Measurements from ENCODE around the gene SERPINH1.

SERPINH1 gene

DNA sequence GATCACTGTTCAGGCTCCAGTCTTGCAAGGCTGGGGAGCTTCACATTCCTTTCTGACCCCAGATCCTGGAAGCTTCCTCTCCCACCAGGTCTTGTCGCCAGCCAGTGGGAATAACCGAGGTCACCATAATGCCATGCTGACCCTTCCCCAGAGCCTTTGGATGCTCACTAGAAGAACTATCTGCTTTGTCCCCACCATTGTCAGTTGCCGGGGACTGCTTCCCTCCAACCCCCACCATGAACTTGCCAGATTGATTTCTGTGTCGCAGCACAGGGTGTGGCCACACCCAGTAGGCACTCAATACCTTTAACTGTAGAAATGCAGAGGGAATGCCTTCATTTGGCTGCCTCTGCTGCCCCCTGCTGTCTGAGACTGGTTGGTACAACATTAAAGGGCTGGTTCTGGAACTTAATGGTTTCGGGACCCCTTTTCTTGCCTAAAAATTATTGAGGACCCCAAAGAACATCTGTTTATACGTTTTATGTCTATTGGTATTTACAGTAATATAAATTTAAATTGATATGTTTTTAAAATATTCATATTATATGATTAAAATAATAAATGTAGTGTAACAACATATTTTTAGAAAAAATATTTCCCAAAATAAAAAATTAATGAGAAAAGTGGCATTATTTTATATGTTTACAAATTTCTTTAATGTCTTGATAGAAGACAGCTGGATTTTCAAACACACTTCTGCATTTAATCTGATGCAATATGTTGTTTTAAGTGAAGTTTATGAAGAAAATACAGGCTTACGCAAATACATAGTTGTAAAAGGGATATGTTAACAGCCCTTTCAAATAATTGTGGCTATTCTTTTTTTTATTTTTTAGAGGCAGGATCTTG is 29.6 kb upstream of the SERPINH1 start:
- DNase-seq (ENCODE audit: low read depth, low spot score): peak; percentile 73

DNA sequence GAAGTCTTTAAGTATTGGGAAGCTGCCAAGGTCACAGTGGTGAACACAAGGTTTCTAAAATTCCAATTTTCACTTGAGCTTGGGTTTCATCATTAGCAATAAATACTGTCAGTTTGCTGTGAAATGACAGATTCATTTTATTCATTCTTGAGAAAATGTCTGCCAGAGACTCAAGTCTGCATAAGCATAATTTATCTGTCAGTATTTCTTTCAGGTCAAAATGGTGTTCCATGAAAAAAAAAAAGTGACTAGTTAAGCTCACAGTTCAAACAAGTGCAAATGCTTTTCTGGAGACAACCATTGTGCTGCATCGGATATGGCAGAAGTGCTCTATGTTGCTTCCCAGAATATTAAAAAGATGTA is 28.2 kb upstream of the SERPINH1 start:
- DNase-seq (ENCODE audit: low read depth, low spot score): no peak

DNA sequence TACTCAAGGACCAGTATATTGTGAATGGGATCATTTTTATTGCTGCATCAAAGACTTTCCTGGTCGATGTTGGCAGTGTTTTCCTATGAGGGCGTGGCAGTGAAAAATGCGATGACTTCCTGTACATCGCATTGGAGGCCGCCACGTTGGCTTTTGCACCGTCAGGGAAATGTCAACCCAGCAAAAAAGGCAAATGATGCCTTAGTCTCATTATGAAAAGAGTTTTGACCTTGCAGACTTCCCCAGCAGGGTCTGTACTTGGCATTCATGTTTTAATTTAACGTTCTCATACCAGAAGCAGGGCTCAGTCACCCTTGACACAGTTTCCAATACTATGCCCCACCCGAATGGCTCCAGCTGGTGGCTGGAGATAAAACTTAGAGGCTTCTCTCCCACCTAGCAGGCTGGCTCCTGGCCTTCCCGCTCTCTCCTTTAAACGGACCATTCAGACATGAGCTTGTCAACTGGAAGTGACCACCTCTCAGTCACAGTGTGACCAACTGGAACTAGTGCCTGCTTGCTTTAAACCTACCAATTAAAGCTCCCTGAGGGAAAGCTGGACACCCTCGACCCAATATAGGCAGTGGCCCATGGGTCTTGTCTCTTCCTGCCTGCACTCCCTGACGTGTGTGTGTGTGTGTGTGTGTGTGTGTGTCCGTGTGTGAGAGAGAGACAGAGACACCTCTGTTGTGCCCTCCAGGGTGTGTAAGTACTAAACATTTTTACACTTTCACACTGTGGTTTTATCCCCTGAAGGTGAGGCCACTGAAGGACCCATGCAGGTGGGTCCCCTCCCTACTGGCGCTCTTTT is 27.6 kb upstream of the SERPINH1 start:
- no peak for DNase-seq (ENCODE audit: low read depth, low spot score)

DNA sequence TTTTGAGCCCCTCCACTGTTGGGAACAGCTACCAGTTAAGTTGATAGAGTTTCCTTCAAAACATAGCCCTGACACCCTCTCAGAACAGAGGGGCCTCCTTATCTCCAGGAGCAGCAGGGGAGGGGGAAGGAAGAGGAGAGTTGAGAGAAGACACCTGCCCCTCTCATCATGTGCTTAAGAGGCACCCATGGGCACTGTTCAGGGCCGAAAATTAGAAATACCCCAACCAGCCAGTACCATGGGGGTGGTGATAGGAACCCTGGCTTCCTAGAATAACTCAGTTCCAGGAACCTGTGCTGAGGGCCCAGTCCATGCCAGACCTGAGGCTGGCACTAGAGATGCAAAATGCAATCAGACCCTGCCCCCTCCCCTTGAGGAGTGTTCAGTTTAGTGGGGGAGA is 27.0 kb upstream of the SERPINH1 start:
- no peak for DNase-seq (ENCODE audit: low read depth, low spot score)

DNA sequence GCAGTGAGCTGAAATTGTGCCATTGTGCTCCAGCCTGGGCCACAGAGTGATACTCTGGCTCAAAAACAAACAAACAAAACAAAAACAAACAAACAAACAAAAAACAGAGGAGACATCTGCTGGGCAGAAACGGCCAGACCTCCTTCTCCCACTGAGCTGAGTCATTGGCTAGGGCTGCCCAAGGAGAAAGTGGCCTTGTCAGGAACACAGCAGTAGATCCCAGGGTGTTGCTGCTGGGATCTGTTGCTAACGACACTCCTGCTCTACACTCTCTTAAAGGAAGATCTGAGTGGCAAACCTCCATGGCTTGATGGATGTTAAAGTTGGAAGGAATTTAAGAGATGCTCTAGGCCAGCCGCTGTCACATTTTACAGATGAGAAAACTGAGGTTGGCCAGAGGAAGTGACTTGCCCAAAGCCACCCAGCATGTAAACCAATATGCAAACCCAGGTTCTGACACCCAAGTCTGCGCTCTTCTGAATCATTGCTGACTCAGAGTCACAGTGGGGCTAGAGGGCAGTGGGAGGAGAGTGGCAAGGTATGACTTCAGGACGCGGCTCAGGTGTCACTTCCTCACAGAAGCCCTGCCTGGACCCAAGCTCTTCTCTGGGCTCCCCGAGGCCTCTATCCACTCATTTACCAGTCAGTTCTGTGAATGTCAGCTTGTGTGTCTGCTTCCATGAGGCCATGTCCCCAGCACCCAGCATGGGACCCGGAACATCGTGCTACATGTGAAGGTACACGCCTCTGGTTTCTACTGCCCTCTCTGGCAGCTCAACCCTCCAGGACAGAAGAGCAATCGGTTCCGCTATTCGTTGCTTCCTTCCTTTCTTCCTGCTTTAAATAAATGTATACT is 25.0 kb upstream of the SERPINH1 start:
- no peak for DNase-seq (ENCODE audit: low read depth, low spot score)

DNA sequence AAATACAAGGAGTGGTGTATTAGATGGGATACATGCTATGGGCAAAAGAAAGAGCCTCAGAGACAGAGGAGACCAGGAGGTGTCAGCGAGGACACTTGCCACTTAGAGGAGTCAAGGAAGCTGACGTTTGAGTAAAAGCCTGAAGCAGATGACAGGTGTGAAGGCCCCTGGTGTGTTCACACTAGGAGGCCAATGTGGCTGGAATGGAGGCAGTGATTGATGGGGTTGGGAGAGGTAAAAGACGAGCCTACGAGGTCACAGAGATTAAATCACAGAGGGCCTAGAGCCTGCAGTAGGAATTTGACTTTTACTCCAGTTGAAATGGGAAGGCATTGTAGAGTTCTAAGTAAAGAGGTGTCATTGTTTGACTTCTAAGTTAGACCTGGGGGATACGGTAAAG is 24.3 kb upstream of the SERPINH1 start:
- no peak for DNase-seq (ENCODE audit: low read depth, low spot score)

DNA sequence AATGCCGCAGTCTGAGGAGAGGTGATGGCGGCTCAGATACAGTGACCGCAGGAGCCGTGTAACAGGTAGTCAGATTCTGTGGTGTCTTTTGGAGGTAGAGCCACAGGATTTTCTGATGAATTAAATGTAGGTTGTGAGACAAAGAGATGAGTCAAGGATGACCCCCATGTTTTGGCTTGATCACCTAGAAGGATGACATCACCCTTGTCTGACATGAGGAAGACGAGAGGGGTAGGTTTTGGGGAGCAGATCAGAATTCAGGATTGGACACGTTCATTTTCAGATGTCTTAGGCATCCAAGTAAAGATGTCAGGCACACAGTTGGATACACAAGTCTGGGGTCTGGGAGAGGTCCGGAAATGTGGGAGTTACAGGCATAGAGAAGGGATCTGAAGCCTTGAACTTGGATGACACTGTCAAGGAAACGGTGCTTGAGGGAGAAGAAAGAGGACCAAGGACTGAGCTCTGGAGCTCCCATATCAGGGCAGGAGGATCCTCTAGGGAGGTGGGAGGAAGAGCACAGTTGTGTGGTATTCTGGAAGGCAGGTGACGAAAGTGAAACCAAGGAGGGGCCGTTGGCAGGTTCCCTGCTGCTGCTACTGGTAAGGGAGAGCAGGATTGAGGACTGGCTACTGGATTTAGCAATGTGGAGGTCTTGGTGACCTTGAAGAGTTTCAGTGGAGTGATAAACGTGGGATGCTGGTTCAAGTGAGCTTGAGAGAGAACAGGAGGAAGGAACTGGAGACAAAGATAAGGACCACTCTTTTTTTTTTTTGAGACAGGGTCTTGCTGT is 23.7 kb upstream of the SERPINH1 start:
- no peak for DNase-seq (ENCODE audit: low read depth, low spot score)

DNA sequence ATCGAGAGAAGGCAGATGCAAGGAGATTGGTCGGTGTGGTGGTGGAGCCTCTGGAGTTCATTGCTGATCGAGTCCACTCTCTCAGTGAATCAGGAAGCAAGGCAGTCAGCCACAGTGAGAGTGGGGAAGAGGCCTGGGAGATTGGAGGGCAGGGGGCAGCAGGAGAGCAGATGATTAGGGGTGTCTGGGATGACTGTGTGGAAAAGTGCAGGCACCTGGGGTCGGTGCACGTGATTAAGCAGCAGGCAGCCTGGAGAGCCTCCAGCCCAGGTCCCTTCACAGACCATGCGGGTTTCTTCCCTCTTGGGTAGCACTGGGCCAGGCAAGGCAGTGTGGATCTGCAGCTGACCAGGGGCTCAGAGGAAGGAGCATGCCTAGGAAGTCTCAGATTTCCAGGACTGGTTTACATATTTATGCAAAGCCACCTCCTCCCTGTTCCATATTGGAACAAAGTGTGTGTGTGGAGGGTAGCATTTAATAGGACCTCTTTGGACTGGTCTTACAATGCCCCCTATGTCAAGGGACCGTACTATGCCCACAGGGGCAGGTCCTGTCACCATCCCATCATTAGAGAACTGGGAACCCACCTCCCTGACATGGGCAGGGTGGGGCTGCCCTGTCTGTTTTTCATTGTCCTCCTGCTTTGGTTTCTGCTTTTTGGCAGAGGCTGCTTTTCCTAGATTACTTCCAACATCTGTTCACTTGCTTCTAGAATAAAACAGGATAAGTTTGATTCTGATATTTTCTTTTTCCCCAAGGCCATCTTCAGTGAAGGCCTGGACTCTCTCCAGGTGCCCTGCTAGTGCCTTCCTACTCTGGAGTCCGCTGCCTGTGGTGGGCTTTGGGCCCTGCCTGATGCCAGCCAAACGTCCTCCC is 22.4 kb upstream of the SERPINH1 start:
- DNase-seq (ENCODE audit: low read depth, low spot score): no peak

DNA sequence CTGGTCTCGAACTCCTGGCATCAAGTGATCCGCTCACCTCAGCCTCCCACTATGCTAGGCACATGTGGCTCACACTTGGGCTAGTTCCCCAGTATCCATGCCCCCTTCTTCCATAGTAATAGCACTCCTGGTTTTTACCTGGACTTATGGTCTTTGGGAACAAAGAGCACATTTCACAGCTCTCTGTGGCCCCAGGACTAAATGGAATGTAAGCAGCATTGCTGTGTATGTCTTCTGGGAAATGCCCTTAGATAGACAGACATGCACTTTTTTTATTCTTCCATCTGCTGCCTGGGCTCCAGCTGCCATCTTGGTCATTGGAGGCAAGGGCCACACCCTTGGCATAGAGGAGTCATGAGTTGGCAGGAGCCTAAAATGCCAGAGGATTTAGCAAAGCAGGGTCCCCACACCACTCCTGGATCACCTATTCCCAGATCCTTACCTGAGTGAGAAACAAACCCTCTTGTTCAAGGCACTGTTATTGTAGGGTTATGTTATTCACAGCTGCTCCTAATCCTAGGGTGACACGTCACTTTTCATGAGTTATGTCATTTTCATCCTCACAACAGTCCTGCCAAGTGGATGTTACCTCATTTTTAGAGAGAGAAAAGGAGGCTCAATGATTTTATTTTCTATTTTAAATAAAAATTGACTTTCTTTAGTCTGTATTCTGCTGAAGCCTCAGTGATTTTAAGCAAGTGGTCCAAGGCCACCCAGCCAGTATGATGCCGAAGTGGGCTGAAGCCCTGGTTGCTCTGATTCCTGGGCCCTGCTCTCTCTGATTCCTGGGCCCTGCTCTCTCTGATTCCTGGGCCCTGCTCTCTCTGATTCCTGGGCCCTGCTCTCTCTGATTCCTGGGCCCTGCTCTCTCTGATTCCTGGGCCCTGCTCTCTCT is 20.6 kb upstream of the SERPINH1 start:
- no peak for DNase-seq (ENCODE audit: low read depth, low spot score)

DNA sequence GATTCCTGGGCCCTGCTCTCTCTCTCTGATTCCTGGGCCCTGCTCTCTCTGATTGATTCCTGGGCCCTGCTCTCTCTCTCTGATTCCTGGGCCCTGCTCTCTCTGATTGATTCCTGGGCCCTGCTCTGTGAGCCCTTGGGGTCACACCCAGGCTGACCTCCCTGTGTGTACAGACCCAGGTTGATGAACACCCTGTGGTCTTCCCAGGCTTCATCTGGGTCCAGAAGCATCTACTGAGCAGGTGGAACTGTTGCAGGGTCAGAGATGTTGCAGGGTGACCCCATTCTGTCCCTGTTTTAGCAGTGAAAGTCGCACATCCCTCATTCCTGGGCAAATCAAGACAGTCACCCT is 20.0 kb upstream of the SERPINH1 start:
- no peak for DNase-seq (ENCODE audit: low read depth, low spot score)

DNA sequence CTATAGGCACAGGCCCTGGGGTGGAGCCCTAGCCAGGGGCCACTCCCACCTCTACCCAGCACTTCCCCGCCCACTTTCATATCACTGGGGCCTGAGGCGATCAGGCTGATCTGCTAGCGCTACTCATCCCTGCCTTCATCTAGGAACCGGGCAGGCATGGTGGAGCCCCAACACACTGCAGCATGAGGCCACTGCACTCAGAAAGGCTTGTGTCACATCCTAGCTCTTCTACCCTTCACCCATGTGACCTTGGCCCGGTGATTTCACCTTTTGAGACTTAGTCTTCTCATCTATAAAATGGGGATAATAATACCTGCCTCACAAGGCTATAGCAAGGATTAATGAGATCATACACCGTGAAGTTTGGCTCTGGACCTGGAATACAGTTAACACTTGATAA is 18.2 kb upstream of the SERPINH1 start:
- no peak for DNase-seq (ENCODE audit: low read depth, low spot score)

DNA sequence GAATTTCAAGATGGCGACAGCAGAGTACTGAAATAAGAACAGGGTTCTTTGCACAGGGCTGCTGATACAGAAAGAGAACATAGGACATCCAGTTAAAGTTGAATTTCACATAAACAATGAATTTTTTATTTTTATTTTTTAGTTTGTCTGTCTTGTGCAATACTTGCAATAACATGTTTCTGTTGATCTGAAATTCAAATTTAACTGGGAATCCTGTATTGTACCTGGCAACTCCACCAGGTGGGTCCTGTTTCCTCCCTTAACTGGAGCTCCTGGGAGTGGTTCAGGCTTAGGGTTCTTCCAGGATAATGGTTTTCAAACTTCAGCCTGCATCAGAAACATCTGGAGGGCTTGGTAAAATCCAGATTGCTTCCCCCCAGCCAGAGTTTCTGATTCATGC is 14.9 kb upstream of the SERPINH1 start:
- DNase-seq (ENCODE audit: low read depth, low spot score): no peak

DNA sequence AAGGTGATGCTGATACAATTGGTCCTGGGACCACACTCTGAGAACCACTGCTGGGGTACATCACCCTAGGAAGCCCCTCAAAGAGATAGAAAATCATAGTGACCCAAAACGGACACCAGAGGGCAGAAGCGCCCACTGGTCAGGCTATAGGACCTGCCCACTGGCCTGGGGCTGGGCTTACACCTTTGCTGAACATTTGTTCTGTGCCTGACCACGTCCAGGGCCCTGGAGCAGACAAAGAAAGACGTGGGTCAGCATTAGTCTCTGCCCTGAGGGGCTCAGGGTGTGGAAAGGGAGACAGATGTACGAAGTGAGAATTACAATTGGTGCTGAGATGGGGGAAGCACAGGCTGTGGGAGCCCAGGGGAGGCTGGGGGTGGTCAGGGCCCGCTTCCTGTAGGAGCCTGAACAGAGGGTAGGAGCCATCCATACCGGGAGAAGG is 14.4 kb upstream of the SERPINH1 start:
- DNase-seq (ENCODE audit: low read depth, low spot score): no peak

DNA sequence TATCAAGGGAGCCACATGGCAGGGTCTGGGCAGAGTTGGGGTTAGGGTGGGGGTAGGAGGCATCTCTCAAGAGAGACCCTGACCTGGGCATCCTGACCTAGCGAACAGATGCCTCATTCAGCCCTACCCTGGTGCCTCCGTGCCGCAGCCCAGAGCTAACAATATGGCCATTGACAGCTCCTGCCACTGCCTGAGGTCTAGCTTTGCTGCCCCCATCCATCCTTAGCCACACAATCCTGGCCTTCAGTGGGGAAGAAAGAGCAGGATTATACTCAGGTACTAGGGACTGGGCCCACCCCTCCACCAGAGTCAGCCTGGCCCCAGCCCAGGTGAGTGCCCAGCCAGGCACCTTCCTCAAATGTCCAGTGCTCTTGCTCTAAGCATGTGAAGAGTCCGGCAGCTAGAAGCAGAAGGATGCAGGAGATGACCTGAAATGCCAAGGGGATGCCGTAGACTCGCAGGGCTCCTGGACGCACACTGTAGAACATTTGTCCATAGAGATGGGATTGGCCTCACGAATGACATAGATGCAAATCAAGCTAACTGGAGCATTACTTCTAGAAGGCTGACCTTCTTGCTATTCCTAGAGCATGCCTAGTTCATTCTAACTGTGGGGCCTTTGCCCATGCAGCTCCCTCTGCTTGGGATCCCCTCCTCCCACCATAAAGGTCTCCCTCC is 13.3 kb upstream of the SERPINH1 start:
- no peak for DNase-seq (ENCODE audit: low read depth, low spot score)

DNA sequence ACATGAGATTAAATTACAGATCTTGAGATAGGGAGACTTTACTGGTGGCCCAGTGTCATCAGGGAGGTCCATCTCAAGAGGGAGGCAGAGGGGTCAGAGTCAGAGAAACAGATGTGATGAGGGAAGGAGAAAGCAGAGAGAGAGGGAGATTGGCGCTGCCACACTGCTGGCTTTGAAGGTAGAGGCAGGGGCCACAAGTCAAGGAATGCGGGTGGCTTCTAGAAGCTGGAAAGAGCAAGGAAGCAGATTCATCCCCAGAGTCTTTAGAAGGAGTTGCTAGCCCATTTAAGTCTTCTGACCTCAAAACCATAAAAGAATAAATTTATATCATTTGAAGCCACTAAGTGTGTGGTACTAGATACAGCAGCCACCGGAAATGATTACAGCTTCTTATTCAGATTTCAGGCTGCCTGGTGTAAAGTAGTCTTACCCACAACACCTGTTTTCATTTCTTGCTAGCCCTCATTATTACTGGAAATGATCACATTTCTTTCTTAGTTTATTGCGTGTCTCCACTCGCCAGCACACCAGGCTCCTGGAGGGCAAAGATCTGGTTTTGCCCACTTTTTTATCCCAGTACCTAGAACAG is 12.6 kb upstream of the SERPINH1 start:
- DNase-seq (ENCODE audit: low read depth, low spot score): no peak

DNA sequence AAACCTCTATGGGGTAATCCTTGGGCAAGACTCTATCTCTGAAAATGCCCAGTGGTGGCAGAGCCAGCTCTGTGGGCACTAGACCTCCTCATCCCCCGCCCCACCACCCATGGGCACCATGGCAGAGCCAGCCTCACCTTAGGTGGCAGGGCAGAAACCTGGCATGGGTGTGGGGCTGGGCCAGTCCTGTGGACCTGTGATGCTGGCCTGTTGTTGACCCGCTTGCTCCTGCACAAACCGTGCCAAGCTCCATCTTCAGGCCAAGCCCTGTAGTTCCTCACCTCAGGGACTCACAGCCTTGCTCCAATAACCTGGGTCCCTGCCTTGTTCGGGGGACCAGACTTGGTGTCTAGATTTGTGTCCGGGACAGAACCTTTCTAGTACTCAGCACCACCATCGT is 8.9 kb upstream of the SERPINH1 start:
- DNase-seq (ENCODE audit: low read depth, low spot score): no peak

DNA sequence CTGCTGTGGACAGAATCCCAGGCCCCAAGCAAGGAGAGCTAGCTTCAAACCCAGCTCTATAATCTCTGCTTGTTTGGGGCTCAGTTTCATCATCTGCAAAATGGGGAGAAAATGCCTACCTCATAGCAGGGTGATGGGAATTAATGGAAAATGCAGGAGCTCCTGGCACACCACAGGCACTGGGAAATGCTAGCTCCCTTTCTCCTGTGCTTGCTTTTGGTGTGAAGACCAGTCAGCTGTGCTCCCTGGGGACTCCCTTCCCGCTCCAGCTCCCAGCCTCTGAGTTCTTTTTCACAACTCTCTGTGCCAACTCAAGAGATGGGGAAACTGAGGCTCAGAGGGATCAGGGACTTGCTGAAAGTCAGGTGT is 8.2 kb upstream of the SERPINH1 start:
- no peak for DNase-seq (ENCODE audit: low read depth, low spot score)

DNA sequence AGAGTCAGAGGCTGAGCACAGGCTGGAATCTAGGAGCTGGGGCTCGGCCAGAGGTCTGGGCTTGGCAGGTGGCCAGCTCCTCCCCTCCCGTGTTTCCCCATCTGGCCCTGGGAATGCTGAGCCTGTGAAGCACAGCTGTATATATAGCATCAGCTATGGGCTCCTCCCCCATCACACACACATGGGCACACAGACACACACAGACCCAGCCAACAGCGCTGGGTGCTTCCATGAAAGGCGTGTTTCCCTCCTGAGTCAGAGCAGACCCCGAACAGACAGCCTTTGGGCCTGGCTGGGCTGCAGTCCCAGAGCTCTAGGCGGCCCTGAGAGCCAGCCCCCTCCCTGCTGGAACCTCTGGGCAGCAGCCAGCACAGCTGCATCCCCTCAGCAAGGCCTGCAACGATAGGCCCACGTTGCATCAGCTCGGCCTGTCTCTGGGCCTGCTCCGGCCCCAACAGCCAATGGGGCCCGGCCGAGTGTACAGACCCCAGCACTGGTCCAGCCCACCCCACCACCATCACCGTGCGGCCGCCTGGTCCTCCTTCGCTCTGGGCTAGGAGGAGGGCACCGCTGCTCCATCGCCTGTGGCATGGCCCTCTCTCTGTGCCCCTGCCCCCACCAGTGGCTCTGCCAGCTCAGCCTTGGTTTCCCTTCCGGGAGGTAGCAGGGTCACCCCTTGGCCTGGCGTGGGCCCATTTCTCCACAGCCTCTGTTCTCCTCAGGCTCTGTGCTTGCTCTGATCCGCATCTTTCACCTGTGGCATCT is 7.6 kb upstream of the SERPINH1 start:
- no peak for DNase-seq (ENCODE audit: low read depth, low spot score)

Measured in activated CD4-positive, CD25-positive, alpha-beta regulatory T cell treated with anti-CD3 and anti-CD28 coated beads, Interleukin-2, amount 50 U/mL, for 16 hours (primary cell).